HCT116 (cell line): Measurements from ENCODE around the gene NDUFAF7. TPM values are rescaled to one million over a fixed set of nuclear protein-coding genes. Genes with fewer than 3 reads are reported as not detected.

ENCODE experiments used
- ATAC-seq: fragments of 200-7000 bp; cut with Tn5 transposase; 2 replicates; pipeline ENCODE4 v1.9.1; 2020; ENCODE audit warnings: mild to moderate bottlenecking, moderate library complexity
- BruUV-seq: library from RNA; stranded (reverse); fragments of 400-500 nt; replicated peaks from 2 replicates; lab custom pipeline; 2021; lab: Mats Ljungman, UMichigan
- CTCF ChIA-PET: fragments of 300-600 bp; sonication (Branson Sonifier 250); formaldehyde crosslinking; loops from one replicate; lab custom pipeline; 2021; ENCODE audit warnings: antibody characterized with exemption; lab: Charles Lee
- POLR2A ChIA-PET: fragments of 300-600, 350-600 bp; sonication (Branson Sonifier 250); formaldehyde crosslinking; loops from one replicate; lab custom pipeline; 2021; ENCODE audit warnings: antibody characterized with exemption; lab: Charles Lee
- RAD21 ChIA-PET, 2 experiments: fragments of 300-600 bp; sonication (Branson Sonifier 250); formaldehyde crosslinking; loops; one replicate each; lab custom pipeline; 2023; ENCODE audit warnings: low total read pairs in 2 of 2; ENCODE audit not compliant: uncharacterized antibody in 2 of 2, unreplicated experiment in 2 of 2, low non-redundant PET in 1 of 2; lab: Charles Lee
- DNase-seq: peaks from one replicate; pipeline ENCODE4 v3.0.0-alpha.2; 2010; ENCODE audit warnings: low read depth, low spot score
- H2AFZ ChIP-seq: fragments of 200-600 bp; shearing (Covaris generic), sonication (generic); 2 replicates; pipeline ENCODE4 v1.6.1; 2017; ENCODE audit warnings: low read depth, mixed run types, mixed read lengths, antibody characterized with exemption, low read length; ENCODE audit not compliant: poor library complexity, severe bottlenecking
- H3K27ac ChIP-seq: 2 replicates; pipeline ENCODE4 v1.5.1; 2012; ENCODE audit warnings: low read depth, low read length
- H3K27me3 ChIP-seq: fragments of 200-600 bp; sonication (generic); 2 replicates; pipeline ENCODE4 v1.6.1; 2016; ENCODE audit warnings: mixed run types, low read length, mixed read lengths; ENCODE audit not compliant: insufficient read depth
- H3K36me3 ChIP-seq, 2 experiments: fragments of 200-500 bp in 1 of 2; fragments of 200-600 bp in 1 of 2; sonication (Bioruptor generic) in 1 of 2; sonication (generic) in 1 of 2; 2 replicates each; pipeline versions ENCODE4 v1.5.1 to v1.6.1; 2014 to 2016; ENCODE audit warnings: low read length in 2 of 2, inconsistent platforms in 1 of 2, mixed read lengths in 1 of 2, mixed run types in 1 of 2; ENCODE audit not compliant: insufficient read depth in 2 of 2, control insufficient read depth in 1 of 2
- H3K4me1 ChIP-seq, 2 experiments: fragments of 200-600 bp in 1 of 2; sonication (generic) in 1 of 2; 2 replicates each; pipeline versions ENCODE4 v1.5.1 to v1.6.1; 2012 to 2017; ENCODE audit warnings: low read length in 2 of 2, inconsistent platforms in 1 of 2, mild to moderate bottlenecking in 1 of 2, mixed read lengths in 1 of 2, mixed run types in 1 of 2, moderate library complexity in 1 of 2; ENCODE audit not compliant: insufficient read depth in 2 of 2, control insufficient read depth in 1 of 2
- H3K4me2 ChIP-seq: fragments of 200-600 bp; sonication (generic); 2 replicates; pipeline ENCODE4 v1.6.1; 2017; ENCODE audit warnings: mixed run types, low read length, mixed read lengths
- H3K4me3 ChIP-seq, 2 experiments: fragments of 200-600 bp in 1 of 2; sonication (generic) in 1 of 2; replicated peaks in 1 of 2; 2 replicates each; pipeline ENCODE4 v1.5.1; 2011 to 2016; ENCODE audit warnings: low read length in 2 of 2, control low read depth in 1 of 2, low read depth in 1 of 2, mild to moderate bottlenecking in 1 of 2, mixed read lengths in 1 of 2, mixed run types in 1 of 2
- H3K79me2 ChIP-seq: fragments of 200-600 bp; sonication (generic); 2 replicates; pipeline ENCODE4 v1.6.1; 2017; ENCODE audit warnings: mild to moderate bottlenecking, mixed run types, low read length, moderate library complexity, mixed read lengths; ENCODE audit not compliant: insufficient read depth
- H3K9ac ChIP-seq: fragments of 200-600 bp; sonication (generic); 2 replicates; pipeline ENCODE4 v1.6.1; 2016; ENCODE audit warnings: low read length, mixed read lengths
- H3K9me2 ChIP-seq: fragments of 200-600 bp; sonication (generic), shearing (Covaris generic); 2 replicates; pipeline ENCODE4 v1.6.1; 2017; ENCODE audit warnings: mixed run types, mild to moderate bottlenecking, moderate library complexity; ENCODE audit not compliant: insufficient read depth
- H3K9me3 ChIP-seq, 2 experiments: fragments of 200-500 bp in 1 of 2; fragments of 200-600 bp in 1 of 2; sonication (Bioruptor generic) in 1 of 2; sonication (generic) in 1 of 2; 2 replicates each; pipeline ENCODE4 v1.6.1; 2014 to 2017; ENCODE audit warnings: low read length in 2 of 2, mixed read lengths in 2 of 2, inconsistent platforms in 1 of 2, low read depth in 1 of 2, mild to moderate bottlenecking in 1 of 2, mixed run types in 1 of 2, moderate library complexity in 1 of 2; ENCODE audit not compliant: control insufficient read depth in 1 of 2, insufficient read depth in 1 of 2
- H4K20me1 ChIP-seq: fragments of 200-600 bp; sonication (generic), shearing (Covaris generic); 2 replicates; pipeline ENCODE4 v1.6.1; 2017; ENCODE audit warnings: mixed run types, mild to moderate bottlenecking, moderate library complexity; ENCODE audit not compliant: insufficient read depth
- CTCF ChIP-seq, 3 experiments: fragments of 200-600 bp in 1 of 3; sonication (generic) in 1 of 3; IDR thresholded peaks in 2 of 3; conservative IDR thresholded peaks in 1 of 3; 2 replicates each; pipeline ENCODE4 v1.5.1; 2012 to 2017; ENCODE audit warnings: low read depth in 2 of 3, low read length in 2 of 3, antibody characterized with exemption in 1 of 3, borderline replicate concordance in 1 of 3, control low read depth in 1 of 3, mild to moderate bottlenecking in 1 of 3, mixed read lengths in 1 of 3, mixed run types in 1 of 3, moderate library complexity in 1 of 3; ENCODE audit not compliant: insufficient read depth in 1 of 3
- POLR2AphosphoS5 ChIP-seq: IDR thresholded peaks from 2 replicates; pipeline ENCODE4 v1.6.1; 2011; ENCODE audit warnings: mild to moderate bottlenecking, low read depth, low read length, moderate library complexity
- RAD21 ChIP-seq: IDR thresholded peaks from 2 replicates; pipeline ENCODE4 v1.6.1; 2012; ENCODE audit warnings: low read depth, mild to moderate bottlenecking
- ZFX ChIP-seq: fragments of 450-650 bp; IDR thresholded peaks from 2 replicates; pipeline ENCODE4 v1.6.1; 2017
- intact Hi-C: fragments of 100-400 bp; cut with micrococcal nuclease; formaldehyde crosslinking; loops from 2 replicates; pipeline ENCODE4 v1.10.0; 2022
- total RNA-seq: library from RNA; stranded (reverse); gene quantifications from one replicate; pipeline ENCODE4 v1.2.1, GENCODE V29; 2021; ENCODE audit not compliant: unreplicated experiment

NDUFAF7 gene
- total RNA-seq, 1 experiment from 2014 or later: 21.6 TPM

GRCh38 chr2:37276291-37276690 lies 44.8 kb downstream of the NDUFAF7 start:
- Histone ChIP-seq H3K9me2 (no peaks in the 10 kb centered on the region), H3K27me3 (no peaks in the 10 kb centered on the region), H3K79me2 (no peaks in the 10 kb centered on the region), H4K20me1 (no peaks in the 10 kb centered on the region), H2AFZ (no peak overlapping the region), H3K4me3 (no peak overlapping the region), H3K4me2 (no peak overlapping the region), H3K36me3 (no peaks in the 10 kb centered on the region; a peak in 1 of 4 replicates), H3K9ac (no peak overlapping the region), H3K27ac (no peak overlapping the region), H3K4me1 (no peaks in the 10 kb centered on the region), H3K9me3 (no peaks in the 10 kb centered on the region)
- DNase-seq (no peak), ATAC-seq (no peak)
- RAD21 ChIA-PET: no interaction called here
- no TSS peak for BruUV-seq
- intact Hi-C loops: no loop called here
- CTCF ChIA-PET: no interaction called here
- POLR2A ChIA-PET: no interaction called here
- TF ChIP-seq ZFX (no peak), RAD21 (no peak)

- POLR2A ChIA-PET: no interaction called here
- no peak for ATAC-seq
- Histone ChIP-seq H2AFZ (no peak overlapping the region), H3K9me2 (no peaks in the 10 kb centered on the region), H4K20me1 (no peaks in the 10 kb centered on the region), H3K9me3 (no peaks in the 10 kb centered on the region), H3K9ac (no peak overlapping the region), H3K4me3 (no peak overlapping the region), H3K27ac (no peak overlapping the region), H3K36me3 (no peaks in the 10 kb centered on the region), H3K4me2 (no peak overlapping the region), H3K4me1 (peaks cover 0 to 7% of the 10 kb centered on the region in 2 experiments; a peak in 2 of 4 replicates), H3K27me3 (no peaks in the 10 kb centered on the region)
- RAD21 ChIA-PET: no interaction called here
- BruUV-seq: no TSS peak
- CTCF ChIA-PET: no interaction called here
- no peak for DNase-seq
- intact Hi-C loops: loop anchor here (10.0 kb wide), 1 partner anchor 593 kb away; no protein-coding TSS in a partner anchor
- TF ChIP-seq POLR2AphosphoS5 (no peak), CTCF (IDR thresholded peaks at IDR 0.05 in 2 of 3, conservative IDR thresholded peaks at IDR 0.05 in 1 of 3; ENCODE audit: borderline replicate concordance in 1 of 3, insufficient read depth in 1 of 3, low read depth in 2 of 3, low read length in 2 of 3) (peak; percentile 7 to 30 (median 29); a peak in 3 of 6 replicates)
- TF ChIP-seq, all 23 proteins: peak for 1
- no peaks in the 10 kb centered on the region for H3K79me2 ChIP-seq
These were observed 50.5 kb downstream of the NDUFAF7 start for GRCh38 chr2:37281916-37282315.
